Measurements from ENCODE around the gene PLXND1.

Gene PLXND1

DNA sequence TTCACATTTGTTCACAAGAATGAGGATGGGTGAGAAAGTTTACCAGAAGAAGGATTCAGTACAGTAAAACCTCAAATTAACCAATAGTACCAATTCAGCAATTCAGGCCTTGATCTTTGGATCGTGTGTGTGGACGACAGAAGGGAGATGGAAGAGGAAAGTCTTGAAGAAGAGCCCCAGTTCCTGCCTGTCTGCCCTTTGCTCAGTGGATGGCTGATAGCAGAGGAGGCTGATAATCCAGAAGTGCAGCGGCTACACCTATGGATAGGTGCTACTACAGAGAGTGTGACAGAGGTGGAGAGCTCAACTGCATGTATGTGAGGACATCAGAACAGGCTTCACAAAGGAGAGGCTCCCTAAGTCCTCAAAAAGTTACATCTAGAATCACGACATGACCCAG, 29.2 kb upstream of the PLXND1 start:
- TF ChIP-seq, protein P1, sequence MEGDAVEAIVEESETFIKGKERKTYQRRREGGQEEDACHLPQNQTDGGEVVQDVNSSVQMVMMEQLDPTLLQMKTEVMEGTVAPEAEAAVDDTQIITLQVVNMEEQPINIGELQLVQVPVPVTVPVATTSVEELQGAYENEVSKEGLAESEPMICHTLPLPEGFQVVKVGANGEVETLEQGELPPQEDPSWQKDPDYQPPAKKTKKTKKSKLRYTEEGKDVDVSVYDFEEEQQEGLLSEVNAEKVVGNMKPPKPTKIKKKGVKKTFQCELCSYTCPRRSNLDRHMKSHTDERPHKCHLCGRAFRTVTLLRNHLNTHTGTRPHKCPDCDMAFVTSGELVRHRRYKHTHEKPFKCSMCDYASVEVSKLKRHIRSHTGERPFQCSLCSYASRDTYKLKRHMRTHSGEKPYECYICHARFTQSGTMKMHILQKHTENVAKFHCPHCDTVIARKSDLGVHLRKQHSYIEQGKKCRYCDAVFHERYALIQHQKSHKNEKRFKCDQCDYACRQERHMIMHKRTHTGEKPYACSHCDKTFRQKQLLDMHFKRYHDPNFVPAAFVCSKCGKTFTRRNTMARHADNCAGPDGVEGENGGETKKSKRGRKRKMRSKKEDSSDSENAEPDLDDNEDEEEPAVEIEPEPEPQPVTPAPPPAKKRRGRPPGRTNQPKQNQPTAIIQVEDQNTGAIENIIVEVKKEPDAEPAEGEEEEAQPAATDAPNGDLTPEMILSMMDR (IDR thresholded peaks at IDR 0.05) = no peak
- Histone ChIP-seq H3K4me3 (no peak overlapping the region), H3K27ac (no peak overlapping the region)
- DNase-seq (ENCODE audit: low spot score) = no peak

DNA sequence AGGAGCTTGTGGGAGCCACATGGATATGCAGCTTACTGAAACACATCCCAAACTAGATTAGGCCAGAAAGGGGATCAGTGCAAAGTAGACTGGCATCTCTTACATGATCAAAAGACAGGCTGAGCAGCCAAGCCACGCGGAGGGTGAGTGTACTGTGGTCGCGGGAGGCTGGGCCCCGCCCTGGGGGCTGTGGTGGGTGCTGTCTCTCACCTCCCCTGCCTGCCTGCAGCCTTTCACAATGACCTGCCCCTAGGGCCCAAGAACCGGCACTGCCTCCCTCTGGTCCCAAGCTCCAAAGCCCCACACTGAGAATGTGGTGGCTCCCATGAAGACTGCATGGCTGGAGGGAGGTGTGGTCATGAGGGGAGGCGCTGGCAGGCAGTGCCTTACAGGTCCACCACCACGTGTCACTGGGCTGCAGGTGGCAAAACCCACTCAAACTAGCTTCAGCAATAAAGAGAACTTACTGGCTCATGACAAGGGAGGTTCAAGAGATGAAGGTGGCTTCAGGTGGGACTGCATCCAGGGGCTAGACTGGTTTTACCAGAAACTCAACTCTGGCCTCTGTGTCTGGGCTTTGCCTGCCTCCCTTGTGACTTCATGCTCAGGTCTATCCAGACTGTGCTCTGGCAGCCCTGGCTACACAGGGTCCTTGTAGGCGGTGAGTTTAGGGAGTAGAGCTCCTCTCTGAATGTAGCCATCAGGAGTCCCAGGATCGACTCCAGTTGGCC, 27.4 kb upstream of the PLXND1 start:
- Histone ChIP-seq H3K4me3 (no peak overlapping the region), H3K27ac (no peak overlapping the region)
- TF ChIP-seq, protein P1 (IDR thresholded peaks at IDR 0.05) = no peak
- DNase-seq (ENCODE audit: low spot score) = no peak

GRCh38 chr3:129632977-129633376, 26.5 kb upstream of the PLXND1 start:
- no peak for DNase-seq (ENCODE audit: low spot score)
- TF ChIP-seq, protein P1 (IDR thresholded peaks at IDR 0.05) = no peak
- H3K27ac ChIP-seq = no peak overlapping the region
- H3K4me3 ChIP-seq = no peak overlapping the region

DNA sequence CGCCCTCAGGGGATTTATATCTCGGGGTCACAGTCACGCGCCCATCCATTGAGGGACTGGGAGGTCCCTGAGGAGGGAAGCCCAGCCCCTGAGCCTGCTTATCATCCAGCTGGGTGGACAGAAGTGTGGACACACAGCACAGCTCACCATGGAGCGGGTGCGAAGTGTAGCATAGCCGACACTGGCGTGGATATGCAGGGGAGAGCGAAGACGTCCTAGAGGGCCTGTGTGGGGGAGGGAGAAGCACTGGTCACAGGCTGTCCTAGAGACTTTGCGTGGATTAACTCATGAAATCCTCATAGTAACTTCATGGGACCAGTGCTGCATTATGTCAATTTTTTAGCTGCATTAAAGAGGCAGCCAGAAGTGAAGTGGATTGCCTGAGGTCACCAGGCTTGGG, 26.1 kb upstream of the PLXND1 start:
- Histone ChIP-seq H3K27ac (no peak overlapping the region), H3K4me3 (no peak overlapping the region)
- TF ChIP-seq, protein P1 (IDR thresholded peaks at IDR 0.05) = no peak
- DNase-seq (ENCODE audit: low spot score) = no peak

GRCh38 chr3:129632056-129632455, 25.6 kb upstream of the PLXND1 start:
- Histone ChIP-seq H3K27ac (no peak overlapping the region), H3K4me3 (no peak overlapping the region)
- TF ChIP-seq, protein P1 (IDR thresholded peaks at IDR 0.05) = no peak
- no peak for DNase-seq (ENCODE audit: low spot score)

DNA sequence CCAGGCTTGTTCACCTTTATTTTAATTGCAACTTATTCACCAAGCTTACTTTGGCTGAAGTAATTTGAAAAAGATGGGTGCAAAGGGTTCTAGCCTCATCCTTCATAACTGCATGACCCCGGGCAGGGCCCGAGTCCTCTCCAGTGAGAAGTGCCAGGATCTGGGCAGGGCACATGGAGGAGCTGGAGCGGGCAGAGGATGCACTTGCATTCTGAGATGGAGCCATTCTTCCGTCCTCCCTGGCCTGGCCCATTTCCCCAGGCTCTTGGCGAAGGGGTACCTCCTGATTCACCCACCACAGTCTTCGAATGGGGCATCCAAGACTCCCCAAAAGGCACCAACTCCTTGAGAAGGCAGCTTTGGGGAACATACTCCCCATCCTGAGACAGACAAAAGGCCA, 22.5 kb upstream of the PLXND1 start:
- DNase-seq (ENCODE audit: low spot score) = no peak
- TF ChIP-seq, protein P1 (IDR thresholded peaks at IDR 0.05) = no peak
- no peak overlapping the region for H3K4me3 ChIP-seq
- H3K27ac ChIP-seq = peak overlapping the region; percentile 89 to 99

- H3K4me3 ChIP-seq = peak overlapping the region; percentile 74
Observed at GRCh38 chr3:129628169-129628522, 21.7 kb upstream of the PLXND1 start.

More at GRCh38 chr3:129628169-129628522, 21.7 kb upstream of the PLXND1 start:
- no peak for DNase-seq (ENCODE audit: low spot score)
- peak overlapping the region; percentile 89 to 99 for H3K27ac ChIP-seq
- TF ChIP-seq, protein P1 (IDR thresholded peaks at IDR 0.05) = no peak
